ENCODE data around the gene NUP88. TPM values are rescaled to one million over a fixed set of nuclear protein-coding genes. Genes with fewer than 3 reads are reported as not detected.

Gene NUP88
- total RNA-seq (100 to 1,000 TPM in 2 of 5 donors, 10 to 100 TPM in 3; 29.8 to 185 (median 98.8) TPM), polyA plus RNA-seq (10 to 100 TPM; 58.2 to 92.9 (median 60.3) TPM)
- long read RNA-seq, donor 1, partial matches to known transcripts = 0 of 3 reads
- long read RNA-seq, donor 1, other reads (novel, unspliced or antisense) = 0 of 3 reads
- long read RNA-seq, donor 2, partial matches to known transcripts = 0 of 1 reads
- long read RNA-seq, donor 2, other reads (novel, unspliced or antisense) = 0 of 1 reads
- long read RNA-seq, donor 3, partial matches to known transcripts = 0 of 2 reads
- long read RNA-seq, donor 3, other reads (novel, unspliced or antisense) = 0 of 2 reads
- long read RNA-seq, donor 4, partial matches to known transcripts = 0 of 1 reads
- long read RNA-seq, donor 4, other reads (novel, unspliced or antisense) = 0 of 1 reads
- long read RNA-seq, donor 5, partial matches to known transcripts = 0 of 7 reads
- long read RNA-seq, donor 5, other reads (novel, unspliced or antisense) = 0 of 7 reads
- long read RNA-seq, donor 6, transcript NUP88-207 (17 exons, 2,916 nt) = major isoform, 8 of 23 reads
- long read RNA-seq, donor 6, partial matches to known transcripts = 11 of 23 reads
- long read RNA-seq, donor 6, other reads (novel, unspliced or antisense) = 0 of 23 reads
- long read RNA-seq, donor 7, partial matches to known transcripts = 0 of 3 reads
- long read RNA-seq, donor 7, other reads (novel, unspliced or antisense) = 0 of 3 reads
- long read RNA-seq, donor 8, partial matches to known transcripts = 19 of 52 reads
- long read RNA-seq, donor 8, other reads (novel, unspliced or antisense) = 31 of 52 reads
- long read RNA-seq, donor 9, partial matches to known transcripts = 0 of 4 reads
- long read RNA-seq, donor 9, other reads (novel, unspliced or antisense) = 0 of 4 reads
- long read RNA-seq, donor 10, partial matches to known transcripts = 0 of 1 reads
- long read RNA-seq, donor 10, other reads (novel, unspliced or antisense) = 0 of 1 reads

GRCh38 chr17:5419356-5419958, at the start of gene NUP88:
Gene NUP88 (minus strand): TSS chr17:5419662. CDS start chr17:5419650, 12 bp downstream.
- TF ChIP-seq POLR2A (IDR thresholded peaks at IDR 0.05) (peak in 2 of 4 donors; percentile 59 to 70), POLR2AphosphoS5 (IDR thresholded peaks at IDR 0.05) (peak; percentile 72 to 97 (median 92)), EP300 (IDR thresholded peaks at IDR 0.05) (no peak), CTCF (IDR thresholded peaks at IDR 0.05) (no peak)
- Histone ChIP-seq H3K4me1 (peaks cover 33 to 67% (median 47%) of the 10 kb centered on the region in 4 donors), H3K4me3 (peak within 1 kb of the TSS; percentile 87 to 88 (median 88)), H3K27ac (peak within 1 kb of the TSS; percentile 80 to 96 (median 95)), H3K9me3 (no peaks in the 10 kb centered on the region), H3K36me3 (peaks cover 24 to 58% (median 51%) of the 10 kb centered on the region in 4 donors), H3K27me3 (no peaks in the 10 kb centered on the region)
- peak; percentile 94 to 99 for DNase-seq
- intact Hi-C loops (cut with DNase I; ENCODE audit: low total_unique reads) = no loop called here
- WGBS, 5 donors = 0 to 1% (median 0%) methylated on average over 19 to 49 of the region's 49 CpGs

- DNase-seq = no peak
- Histone ChIP-seq H3K27ac (peak overlapping the region in 4 of 5 donors; percentile 80 to 88 (median 84)), H3K36me3 (peaks cover 1 to 28% (median 15%) of the 10 kb centered on the region in 4 donors), H3K9me3 (no peaks in the 10 kb centered on the region), H3K4me3 (peak overlapping the region; percentile 91 to 97 (median 94)), H3K27me3 (no peaks in the 10 kb centered on the region), H3K4me1 (peaks cover 10 to 38% (median 27%) of the 10 kb centered on the region in 4 donors)
- 1 to 2% (median 1%) methylated on average over 17 of the region's 17 CpGs for WGBS, 5 donors
- TF ChIP-seq POLR2AphosphoS5 (IDR thresholded peaks at IDR 0.05) = no peak
- no peak for TF ChIP-seq EP300 (IDR thresholded peaks at IDR 0.05)
- no peak for TF ChIP-seq POLR2A (IDR thresholded peaks at IDR 0.05)
- intact Hi-C loops (cut with DNase I; ENCODE audit: low total_unique reads) = no loop called here
Measured at GRCh38 chr17:5468075-5468473, 48.6 kb upstream of the NUP88 start.

GRCh38 chr17:5467416-5467815, 48.0 kb upstream of the NUP88 start:
- Histone ChIP-seq H3K27ac (no peak overlapping the region), H3K9me3 (no peaks in the 10 kb centered on the region), H3K36me3 (peaks cover 0 to 29% (median 13%) of the 10 kb centered on the region in 4 donors), H3K4me3 (peak overlapping the region; percentile 91 to 97 (median 94)), H3K4me1 (peaks cover 10 to 38% (median 27%) of the 10 kb centered on the region in 4 donors), H3K27me3 (no peaks in the 10 kb centered on the region)
- no peak for TF ChIP-seq EP300 (IDR thresholded peaks at IDR 0.05)
- no peak for TF ChIP-seq POLR2A (IDR thresholded peaks at IDR 0.05)
- no peak for TF ChIP-seq POLR2AphosphoS5 (IDR thresholded peaks at IDR 0.05)
- no peak for TF ChIP-seq CTCF (IDR thresholded peaks at IDR 0.05)
- no peak for DNase-seq
- intact Hi-C loops (cut with DNase I; ENCODE audit: low total_unique reads) = no loop called here
- WGBS, 5 donors = 3 to 6% (median 4%) methylated on average over 8 of the region's 8 CpGs

DNA sequence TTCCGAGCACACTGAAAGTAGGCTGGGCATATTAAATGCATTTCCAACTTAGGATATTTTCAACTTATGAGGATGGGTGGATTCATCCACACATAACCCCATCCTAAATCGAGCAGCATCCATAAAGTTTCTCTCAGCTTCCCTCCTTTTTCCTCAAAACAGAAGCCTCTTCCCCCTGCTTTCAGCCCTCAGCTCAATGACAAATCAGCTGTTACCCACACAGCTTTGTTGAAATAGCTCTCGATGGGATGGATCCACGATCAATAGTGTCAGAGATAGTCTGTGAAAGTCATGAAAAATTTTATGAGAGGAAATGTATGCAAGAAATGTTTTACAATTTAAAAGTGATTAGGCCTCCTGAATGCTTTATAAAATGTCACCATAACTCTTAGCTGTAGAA, 46.8 kb upstream of the NUP88 start:
- intact Hi-C loops (cut with DNase I; ENCODE audit: low total_unique reads) = no loop called here
- peaks cover 0 to 27% (median 14%) of the 10 kb centered on the region in 4 donors for H3K36me3 ChIP-seq
- 90 to 94% (median 92%) methylated on average over 4 of the region's 4 CpGs for WGBS, 5 donors
- DNase-seq = no peak
- TF ChIP-seq EP300 (IDR thresholded peaks at IDR 0.05) (no peak), POLR2A (IDR thresholded peaks at IDR 0.05) (no peak), CTCF (IDR thresholded peaks at IDR 0.05) (no peak), POLR2AphosphoS5 (IDR thresholded peaks at IDR 0.05) (no peak)
- H3K27me3 ChIP-seq = no peaks in the 10 kb centered on the region
- H3K9me3 ChIP-seq = no peaks in the 10 kb centered on the region
- H3K4me3 ChIP-seq = no peak overlapping the region
- H3K4me1 ChIP-seq = peaks cover 10 to 38% (median 27%) of the 10 kb centered on the region in 4 donors
- no peak overlapping the region for H3K27ac ChIP-seq
